Umbilical cord (tissue), 2 donors: ENCODE results near the gene DAB2IP. TPM values are rescaled to one million over a fixed set of nuclear protein-coding genes. Genes with fewer than 3 reads are reported as not detected.
A peak's percentile ranks its signal among the peaks of the same experiment; 100 is the strongest.
"Not testable (repeated sequence)": the region's sequence is repeated elsewhere in the genome, so short reads cannot be mapped to it uniquely, and the experiment has no call there.

ENCODE experiments used
- DNase-seq: peaks from one replicate; pipeline ENCODE4 v3.0.0-alpha.2; 2015; ENCODE audit warnings: low spot score
- total RNA-seq: library from RNA; depleted of rRNA; stranded (reverse); fragments of >200 nt; gene quantifications from one replicate; pipeline ENCODE4 v1.2.3, GENCODE V29; 2014; ENCODE audit warnings: low replicate concordance; ENCODE audit not compliant: insufficient read depth

The DAB2IP gene
- total RNA-seq, 1 donor from 2014 or later = 60.9 TPM

- no peak for DNase-seq
These were observed 8.0 kb upstream of the DAB2IP start for GRCh38 chr9:121643473-121643872.

DNA sequence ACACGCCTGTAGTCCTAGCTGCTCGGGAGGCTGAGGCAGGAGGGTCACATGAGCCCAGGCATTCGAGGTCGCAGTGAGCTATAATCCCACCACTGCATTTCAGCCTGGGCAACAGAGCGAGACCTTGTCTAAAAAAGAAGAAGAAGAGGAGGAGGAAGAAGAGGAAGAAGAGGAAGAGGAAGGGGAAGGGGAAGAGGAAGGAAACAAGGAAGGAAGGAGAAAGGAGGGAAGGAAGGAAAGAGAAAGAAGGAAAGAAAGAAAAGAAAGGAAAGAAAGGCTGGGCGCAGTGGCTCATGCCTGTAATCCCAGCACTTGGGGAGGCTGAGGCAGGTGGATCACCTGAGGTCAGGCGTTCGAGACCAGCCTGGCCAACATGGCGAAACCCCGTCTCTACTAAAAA lies 7.4 kb upstream of the DAB2IP start:
- not testable (repeated sequence) for DNase-seq

GRCh38 chr9:121645003-121645402 lies 6.4 kb upstream of the DAB2IP start:
- DNase-seq = no peak

- no peak for DNase-seq
These were observed 5.3 kb upstream of the DAB2IP start for GRCh38 chr9:121645853-121646807.

DNA sequence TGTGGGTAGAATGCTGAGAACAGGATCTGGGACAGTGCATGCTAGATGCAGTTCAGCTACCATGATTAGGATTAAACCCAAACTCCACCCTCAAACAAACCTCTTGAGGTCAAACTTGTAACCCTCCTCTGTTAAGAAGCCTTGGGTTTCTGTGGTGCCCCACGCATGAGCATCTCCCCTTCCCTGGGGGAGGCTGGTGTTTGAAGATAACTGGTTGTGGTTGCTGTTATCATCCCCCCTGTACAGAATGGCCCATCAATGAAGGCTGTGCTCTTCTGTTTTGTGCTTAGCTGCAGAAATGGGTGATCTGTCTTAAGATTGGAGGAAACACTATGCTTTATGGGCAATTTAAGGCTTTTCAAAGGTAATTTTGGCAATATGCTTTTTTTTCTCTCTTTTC lies 4.4 kb upstream of the DAB2IP start:
- DNase-seq = no peak

DNA sequence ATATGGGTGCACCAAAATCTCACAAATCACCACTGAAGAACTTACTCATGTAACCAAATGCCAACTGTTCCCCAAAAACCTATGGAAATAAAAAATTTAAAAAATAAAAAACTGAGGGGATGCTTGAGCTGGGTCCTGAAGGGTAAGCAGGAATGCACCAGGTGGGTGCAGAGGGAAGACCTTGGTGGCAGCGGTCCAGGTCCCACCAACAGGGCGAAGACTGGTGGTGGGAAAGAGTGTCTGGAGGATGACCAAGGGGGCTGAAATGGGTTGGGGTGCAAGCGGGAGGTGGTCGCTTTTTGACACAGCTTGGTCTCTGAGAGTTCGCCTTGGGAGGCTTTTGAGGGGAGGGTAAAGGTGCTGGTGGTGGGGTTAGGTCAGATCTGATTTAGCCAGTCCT lies 3.3 kb upstream of the DAB2IP start:
- no peak for DNase-seq

GRCh38 chr9:121648799-121649198 lies 2.6 kb upstream of the DAB2IP start:
- no peak for DNase-seq

GRCh38 chr9:121649476-121650216 lies 1.8 kb upstream of the DAB2IP start:
- no peak for DNase-seq

- peak; percentile 96 for DNase-seq
These were observed 1.0 kb upstream of the DAB2IP start for GRCh38 chr9:121650217-121651007.

DNA sequence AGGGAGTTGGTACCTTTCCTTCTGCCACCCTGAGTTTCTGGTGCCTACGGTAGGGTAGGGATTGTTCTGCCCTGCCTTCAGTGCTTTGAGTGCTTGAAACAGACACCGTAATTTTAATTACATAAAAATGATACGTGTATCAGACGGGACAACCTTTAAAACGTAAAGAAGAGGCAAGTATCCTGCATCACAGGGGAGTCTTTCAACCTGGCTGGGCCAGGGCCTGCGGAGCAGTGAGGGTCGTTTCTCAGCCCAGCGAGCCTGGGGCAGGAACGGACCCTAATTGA lies 483 bp upstream of the DAB2IP start:
- DNase-seq = no peak

DNA sequence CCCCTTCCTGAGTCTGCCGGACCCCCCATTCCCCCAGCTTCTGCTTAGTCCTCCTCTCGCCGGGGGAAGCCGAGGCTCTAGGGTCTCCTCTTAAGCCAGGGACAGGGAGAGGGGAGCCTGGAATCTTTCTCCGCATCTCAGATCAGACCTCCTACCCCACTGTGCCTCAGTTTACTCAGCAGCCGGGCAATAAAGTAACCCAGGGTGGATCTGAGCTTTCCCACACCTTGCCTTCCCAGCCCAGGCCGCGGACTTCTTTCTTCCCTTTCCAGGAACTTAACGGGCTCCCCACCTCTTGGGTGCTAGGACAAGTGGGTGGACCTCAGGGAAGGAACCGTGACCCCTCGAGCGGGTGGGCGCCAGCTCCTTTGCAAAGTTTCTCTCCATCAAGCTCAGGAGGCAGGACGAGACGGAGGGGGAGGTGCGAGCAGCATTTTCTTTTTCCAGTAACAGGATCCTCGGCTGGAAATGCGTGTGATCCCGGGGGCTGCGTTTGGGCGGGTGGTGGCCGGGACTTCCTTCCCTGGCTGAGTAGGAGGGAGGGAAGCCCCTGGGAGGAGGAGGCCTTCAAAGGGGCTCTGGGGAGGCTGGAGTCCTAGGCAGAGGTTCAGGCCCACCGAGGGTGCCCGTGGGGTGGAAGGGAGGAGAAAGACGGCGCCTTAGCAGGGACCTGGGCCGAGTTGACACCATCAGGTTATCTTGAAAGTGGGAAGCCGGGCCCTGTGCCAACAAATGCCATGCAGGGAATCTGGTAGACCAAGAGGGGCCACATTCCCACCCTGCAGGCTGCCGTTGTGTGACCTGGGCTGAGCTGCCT lies 795 bp downstream of the DAB2IP start:
- peak; percentile 56 for DNase-seq

DNA sequence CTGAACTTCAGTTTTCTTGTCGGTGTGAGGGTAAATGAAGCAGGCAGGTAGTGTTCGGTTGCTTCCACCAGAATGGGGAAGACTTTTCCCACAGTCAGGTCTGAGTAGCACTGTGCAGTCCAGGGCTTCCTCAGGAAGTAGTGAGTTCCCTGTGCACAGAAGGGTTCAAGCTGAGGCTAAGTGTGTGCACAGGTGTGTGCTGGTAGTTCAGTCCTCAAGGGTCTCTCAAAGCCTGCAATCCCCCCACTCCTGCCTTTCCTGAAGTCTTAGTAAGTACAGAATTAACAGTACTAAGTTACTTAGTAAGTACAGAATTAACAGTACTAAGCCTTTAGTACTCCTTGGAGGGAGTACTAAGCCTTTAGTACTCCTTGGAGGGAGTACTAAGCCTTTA lies 1.4 kb downstream of the DAB2IP start:
- DNase-seq = no peak

DNA sequence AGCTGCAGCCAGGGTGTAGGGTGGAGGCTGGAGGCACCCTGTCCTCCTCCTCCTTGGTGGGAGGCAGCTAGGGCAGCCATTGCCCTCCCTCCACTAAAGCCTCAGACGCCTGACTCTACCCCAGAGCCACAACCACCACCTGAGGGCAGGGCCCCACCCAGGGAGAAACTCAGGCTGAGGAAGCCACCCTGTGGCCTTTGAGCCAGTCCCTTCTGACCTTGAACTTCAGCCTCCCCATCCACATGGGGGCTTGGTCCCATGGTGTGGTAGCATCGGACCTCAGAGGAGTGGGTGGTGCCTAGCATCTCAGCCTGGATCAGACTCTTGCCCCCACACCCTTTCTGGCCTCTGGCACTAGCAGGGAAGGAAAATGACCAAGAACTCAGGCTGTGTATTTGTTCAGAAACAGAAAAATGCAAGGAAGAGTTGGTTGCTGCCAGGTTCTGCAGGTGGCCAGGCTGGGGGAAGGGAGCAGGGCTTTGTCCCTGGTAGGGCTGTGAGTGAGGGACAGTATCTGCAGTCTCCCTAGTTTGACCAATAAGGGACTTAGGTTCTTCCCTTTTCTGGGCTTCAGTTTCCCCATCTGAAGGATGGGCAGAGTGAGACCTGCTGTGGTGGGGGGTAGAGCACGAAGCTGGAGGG lies 3.2 kb downstream of the DAB2IP start:
- no peak for DNase-seq

DNA sequence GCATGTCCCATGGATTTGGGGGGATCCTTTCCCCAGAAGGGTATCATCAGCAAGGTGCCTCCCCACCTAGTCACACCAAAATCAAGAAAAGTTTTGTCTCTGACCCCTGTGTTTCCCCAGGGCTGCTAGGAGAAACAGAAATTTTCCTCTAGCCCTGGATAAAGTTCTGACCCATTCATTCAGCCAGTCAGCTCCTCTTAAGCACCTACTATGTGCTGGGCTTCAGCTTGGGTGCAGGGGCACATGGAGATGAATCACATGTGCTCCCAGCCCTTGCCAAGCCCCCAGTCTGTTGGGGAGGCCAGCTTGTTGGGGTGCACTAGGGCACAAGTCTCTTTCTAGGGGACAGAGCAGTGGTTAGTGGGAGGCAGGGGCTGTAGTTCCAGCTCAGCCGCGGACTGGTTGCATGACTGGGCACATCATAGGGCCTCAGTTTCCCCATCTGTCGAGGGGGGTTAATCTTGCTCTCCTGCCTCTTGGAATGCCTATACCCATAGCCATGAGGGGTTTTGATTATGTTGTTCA lies 3.9 kb downstream of the DAB2IP start:
- DNase-seq = no peak

DNA sequence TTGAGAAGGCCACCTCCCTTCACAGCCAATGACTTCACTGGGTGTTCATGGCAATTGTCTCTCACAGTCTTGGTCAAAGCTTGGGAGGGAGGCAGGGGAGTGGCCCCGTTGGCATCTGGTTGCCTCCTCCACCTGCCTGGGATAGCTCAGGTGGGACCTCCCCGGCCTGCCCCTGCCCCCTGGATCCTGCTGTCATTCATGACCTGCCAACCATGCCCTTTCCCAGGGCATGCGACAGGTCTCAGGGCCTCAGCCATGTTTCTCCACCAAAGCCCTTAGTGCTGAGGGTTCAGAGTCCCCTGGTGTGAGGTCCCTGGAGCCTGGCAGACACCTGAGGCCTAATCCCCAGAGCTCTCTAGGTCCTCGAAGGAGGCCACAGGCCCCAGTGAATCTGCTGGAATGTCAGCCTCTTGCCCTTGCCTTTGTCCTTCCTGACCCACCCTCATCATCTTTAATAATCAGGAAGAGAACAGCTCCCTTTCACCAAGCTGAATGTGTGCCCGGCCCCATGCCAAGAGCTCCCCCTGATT lies 5.6 kb downstream of the DAB2IP start:
- no peak for DNase-seq

- DNase-seq = peak; percentile 50
These were observed 6.7 kb downstream of the DAB2IP start for GRCh38 chr9:121658166-121658565.

DNA sequence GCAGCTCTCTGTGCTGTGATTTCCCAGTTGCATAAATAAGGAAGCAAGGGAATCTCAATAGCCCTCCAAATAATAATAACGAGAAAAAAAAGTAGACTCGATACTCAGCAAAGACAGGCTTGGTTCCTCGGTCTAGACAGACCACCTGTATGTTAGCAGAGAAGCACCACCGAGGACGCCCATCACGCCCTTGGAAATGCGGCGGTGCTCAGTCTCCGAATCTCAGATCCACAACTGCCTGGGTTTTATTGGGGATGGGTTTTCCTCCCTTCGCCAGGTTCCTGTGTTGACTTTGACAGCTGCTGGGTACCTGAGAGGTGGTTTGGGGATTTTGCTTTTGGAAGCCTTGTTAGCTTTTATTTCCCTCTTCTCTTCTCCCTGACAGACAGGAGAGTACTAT lies 7.2 kb downstream of the DAB2IP start:
- DNase-seq = no peak

DNA sequence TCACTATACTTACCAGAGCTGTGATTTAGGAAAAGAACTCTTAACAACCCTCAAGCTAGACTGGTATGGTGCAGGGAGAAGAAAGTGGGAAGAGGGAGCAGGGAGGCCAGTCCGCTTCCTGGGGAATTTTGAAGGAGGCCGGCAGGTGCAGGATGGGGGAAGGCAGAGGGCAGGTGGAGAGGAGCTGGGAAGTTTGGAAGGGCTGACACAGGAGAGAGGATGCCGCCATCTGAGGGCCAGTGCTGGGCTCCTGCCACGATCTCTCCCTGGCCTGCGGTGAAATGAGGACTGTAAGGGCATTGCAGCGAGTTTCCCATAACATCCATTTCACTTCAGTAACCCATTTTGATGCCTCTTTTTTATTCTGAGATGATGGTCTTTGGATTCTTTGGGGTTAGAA lies 8.9 kb downstream of the DAB2IP start:
- no peak for DNase-seq

DNA sequence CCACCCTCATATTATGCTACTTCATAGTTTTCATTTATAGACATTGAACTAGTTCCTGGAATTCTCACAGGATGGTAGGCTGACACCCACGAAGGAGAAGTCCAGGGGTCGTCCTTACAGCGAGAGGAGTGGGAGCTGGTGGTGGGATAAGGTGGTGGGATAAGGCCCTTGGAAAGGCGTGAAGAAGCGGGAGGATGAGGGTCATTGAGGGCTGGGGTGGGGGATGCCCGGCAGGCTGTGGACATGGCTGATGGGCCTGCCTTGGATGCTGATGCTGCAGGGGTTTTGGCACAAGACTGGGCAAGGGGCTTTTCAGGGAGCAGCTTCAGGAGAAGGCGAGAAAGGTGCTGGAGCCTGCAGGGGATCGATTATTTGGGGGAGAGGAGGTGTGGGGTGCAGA lies 9.4 kb downstream of the DAB2IP start:
- no peak for DNase-seq

- no peak for DNase-seq
These were observed 9.9 kb downstream of the DAB2IP start for GRCh38 chr9:121661328-121661727.
